CD4-positive, CD25-positive, alpha-beta regulatory T cell (primary cell): ENCODE data around the gene WNT2. TPM values are rescaled to one million over a fixed set of nuclear protein-coding genes. Genes with fewer than 3 reads are reported as not detected.
A peak's percentile ranks its signal among the peaks of the same experiment; 100 is the strongest.

Experiments
- ATAC-seq, 2 donors: fragments of 150-1000 bp; cut with Tn5 transposase; one replicate each; pipeline ENCODE4 v1.10.0; 2021; ENCODE audit warnings: low read depth in 2 of 2, moderate number of reproducible peaks in 2 of 2, moderate library complexity in 1 of 2
- DNase-seq, 3 donors: peaks; one replicate each; pipeline versions ENCODE4 v3.0.0 to v3.0.0-alpha.2; 2012 to 2022; ENCODE audit warnings: mixed read lengths in 1 of 3
- H3K27ac ChIP-seq: one replicate; pipeline ENCODE4 v1.7.0; 2013; ENCODE audit warnings: mild to moderate bottlenecking, low read length; ENCODE audit not compliant: insufficient read depth, poor library complexity, severe bottlenecking
- H3K27me3 ChIP-seq: one replicate; pipeline ENCODE4 v1.7.0; 2013; ENCODE audit warnings: low read length; ENCODE audit not compliant: control insufficient read depth, insufficient read depth
- H3K36me3 ChIP-seq: one replicate; pipeline ENCODE4 v1.7.0; 2013; ENCODE audit warnings: mild to moderate bottlenecking, low read length, moderate library complexity; ENCODE audit not compliant: control insufficient read depth, insufficient read depth
- H3K4me1 ChIP-seq: 2 replicates; pipeline ENCODE4 v1.7.0; 2013; ENCODE audit warnings: mild to moderate bottlenecking, low read length; ENCODE audit not compliant: insufficient read depth, control insufficient read depth, poor library complexity, severe bottlenecking
- H3K4me3 ChIP-seq: one replicate; pipeline ENCODE4 v1.7.0; 2013; ENCODE audit warnings: low read depth, mild to moderate bottlenecking, low read length, moderate library complexity
- H3K9me3 ChIP-seq, 2 experiments: 1 replicate in 1 of 2; 2 replicates in 1 of 2; pipeline ENCODE4 v1.7.0; 2013; ENCODE audit warnings: low read length in 2 of 2, mild to moderate bottlenecking in 1 of 2, moderate library complexity in 1 of 2; ENCODE audit not compliant: control insufficient read depth in 2 of 2
- H3K27ac Mint-ChIP-seq, 3 donors: one replicate each; pipeline ENCODE4 v1.8.0; 2020 to 2022; ENCODE audit warnings: mild to moderate bottlenecking in 3 of 3, mixed read lengths in 3 of 3, moderate library complexity in 2 of 3
- H3K27me3 Mint-ChIP-seq: one replicate; pipeline ENCODE4 v1.8.0; 2022; ENCODE audit warnings: mild to moderate bottlenecking, mixed read lengths
- H3K36me3 Mint-ChIP-seq: one replicate; pipeline ENCODE4 v1.8.0; 2020; ENCODE audit warnings: mixed read lengths
- H3K4me1 Mint-ChIP-seq, 4 donors: one replicate each; pipeline ENCODE4 v1.8.0; 2020 to 2022; ENCODE audit warnings: mixed read lengths in 4 of 4, mild to moderate bottlenecking in 1 of 4
- H3K4me3 Mint-ChIP-seq, 4 donors: one replicate each; pipeline ENCODE4 v1.8.0; 2020 to 2022; ENCODE audit warnings: mild to moderate bottlenecking in 4 of 4, mixed read lengths in 4 of 4, moderate library complexity in 3 of 4
- H3K9me3 Mint-ChIP-seq, 7 donors: one replicate each; pipeline ENCODE4 v1.8.0; 2020 to 2022; ENCODE audit warnings: mixed read lengths in 7 of 7, mild to moderate bottlenecking in 3 of 7, moderate library complexity in 2 of 7
- polyA plus RNA-seq, 4 donors: library from polyadenylated mRNA; unstranded; fragments of 300-500 nt; fragmentation: Illumina TruSeq; gene quantifications; one replicate each; pipeline ENCODE4 v1.2.3, GENCODE V29; 2021
- total RNA-seq: library from RNA; stranded (reverse); gene quantifications from one replicate; pipeline ENCODE4 v1.2.3, GENCODE V29; 2022

The WNT2 gene
- total and polyA plus RNA-seq, 5 donors from 2014 or later: not detected

DNA sequence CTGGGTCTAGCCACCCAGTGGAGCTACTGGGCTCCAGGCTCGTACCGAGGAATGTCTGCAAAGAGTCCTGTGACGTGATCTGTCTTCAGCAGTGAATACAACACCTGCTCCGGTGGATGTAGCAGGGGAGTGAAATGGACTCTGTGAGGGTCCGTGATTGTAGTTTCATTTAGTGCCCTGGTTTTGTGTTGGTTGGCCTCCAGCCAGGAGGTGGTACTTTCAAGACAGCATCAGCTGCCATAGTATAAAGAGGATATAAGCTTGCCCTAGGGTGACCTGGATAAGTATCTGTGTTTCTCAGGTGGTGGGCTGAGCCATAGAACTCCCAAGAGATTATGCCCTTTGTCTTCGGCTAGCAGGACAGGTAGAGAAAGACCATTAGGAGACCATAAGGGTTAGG lies 24.6 kb upstream of the WNT2 start:
- no peaks in the 10 kb centered on the region for H3K27me3 Mint-ChIP-seq
- no peaks in the 10 kb centered on the region for H3K36me3 Mint-ChIP-seq
- no peak overlapping the region for H3K27ac ChIP-seq

DNA sequence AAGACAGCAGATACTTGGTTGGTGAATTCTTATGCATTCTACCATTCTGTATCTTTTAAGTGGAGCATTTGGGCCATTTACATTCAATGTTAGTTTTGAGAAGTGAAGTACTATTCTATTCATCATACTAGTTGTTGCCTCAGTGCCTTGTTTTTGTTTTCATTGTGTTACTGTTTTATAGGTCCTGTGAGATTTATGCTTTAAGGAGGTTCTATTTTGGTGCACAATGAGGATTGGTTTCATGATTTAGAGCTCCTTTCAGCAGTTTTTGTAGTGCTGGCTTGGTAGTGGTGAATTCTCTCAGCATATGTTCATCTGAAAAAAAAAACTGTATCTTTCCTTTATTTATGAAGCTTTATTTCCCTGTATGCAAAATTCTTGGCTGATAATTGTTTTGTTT lies 23.3 kb upstream of the WNT2 start:
- Histone ChIP-seq H3K9me3 (no peaks in the 10 kb centered on the region), H3K4me3 (no peak overlapping the region), H3K27ac (no peak overlapping the region), H3K4me1 (no peaks in the 10 kb centered on the region), H3K36me3 (no peaks in the 10 kb centered on the region), H3K27me3 (no peaks in the 10 kb centered on the region)
- Mint-ChIP-seq H3K4me3 (no peak overlapping the region), H3K9me3 (peaks cover 0 to 4% (median 0%) of the 10 kb centered on the region in 7 donors), H3K36me3 (no peaks in the 10 kb centered on the region), H3K27ac (no peak overlapping the region), H3K27me3 (no peaks in the 10 kb centered on the region), H3K4me1 (no peaks in the 10 kb centered on the region)
- DNase-seq (no peak), ATAC-seq (no peak)

More for the DNA sequence above, 24.6 kb upstream of the WNT2 start:
- no peak for DNase-seq
- no peaks in the 10 kb centered on the region for H3K4me1 Mint-ChIP-seq
- no peaks in the 10 kb centered on the region for H3K27me3 ChIP-seq
- no peak overlapping the region for H3K4me3 ChIP-seq
- H3K4me3 Mint-ChIP-seq: no peak overlapping the region
- H3K9me3 ChIP-seq: no peaks in the 10 kb centered on the region
- peaks cover 0 to 4% (median 0%) of the 10 kb centered on the region in 7 donors for H3K9me3 Mint-ChIP-seq
- ATAC-seq: no peak
- H3K36me3 ChIP-seq: no peaks in the 10 kb centered on the region
- H3K27ac Mint-ChIP-seq: no peak overlapping the region
- H3K4me1 ChIP-seq: no peaks in the 10 kb centered on the region

DNA sequence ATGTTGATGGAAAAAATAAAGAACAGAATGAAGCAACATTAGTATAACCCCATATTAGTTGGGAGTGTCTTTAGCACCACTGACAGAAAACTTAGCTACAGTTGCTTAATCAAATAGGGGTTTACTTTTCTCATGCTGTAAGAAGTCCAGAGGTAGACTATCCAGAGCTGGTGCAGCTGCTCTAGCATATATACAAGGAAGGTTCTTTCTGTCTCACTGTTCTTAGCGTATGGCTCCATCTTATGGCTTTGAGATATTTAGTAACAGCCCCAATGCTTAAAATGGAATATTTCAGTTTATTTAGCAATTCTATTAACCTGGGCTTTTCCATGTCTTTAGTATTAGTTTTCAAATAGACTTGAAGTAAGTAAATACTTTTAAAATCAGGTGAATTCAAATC lies 15.2 kb upstream of the WNT2 start:
- Mint-ChIP-seq H3K4me1 (no peaks in the 10 kb centered on the region), H3K9me3 (peaks cover 0 to 1% (median 0%) of the 10 kb centered on the region in 7 donors), H3K27ac (no peak overlapping the region), H3K4me3 (no peak overlapping the region), H3K36me3 (no peaks in the 10 kb centered on the region), H3K27me3 (no peaks in the 10 kb centered on the region)
- Histone ChIP-seq H3K36me3 (no peaks in the 10 kb centered on the region), H3K4me3 (no peak overlapping the region), H3K27ac (no peak overlapping the region), H3K9me3 (no peaks in the 10 kb centered on the region), H3K27me3 (no peaks in the 10 kb centered on the region), H3K4me1 (no peaks in the 10 kb centered on the region)
- no peak for DNase-seq
- ATAC-seq: no peak

GRCh38 chr7:117333168-117333567 lies 10.3 kb upstream of the WNT2 start:
- no peaks in the 10 kb centered on the region for H3K36me3 Mint-ChIP-seq
- H3K27ac Mint-ChIP-seq: no peak overlapping the region
- no peaks in the 10 kb centered on the region for H3K4me1 Mint-ChIP-seq
- H3K27me3 Mint-ChIP-seq: no peaks in the 10 kb centered on the region
- H3K4me1 ChIP-seq: no peaks in the 10 kb centered on the region
- ATAC-seq: no peak
- no peak overlapping the region for H3K4me3 ChIP-seq
- no peak overlapping the region for H3K4me3 Mint-ChIP-seq
- no peaks in the 10 kb centered on the region for H3K36me3 ChIP-seq
- H3K27ac ChIP-seq: no peak overlapping the region
- no peaks in the 10 kb centered on the region for H3K27me3 ChIP-seq
- peaks cover 0 to 7% (median 1%) of the 10 kb centered on the region in 7 donors for H3K9me3 Mint-ChIP-seq
- no peaks in the 10 kb centered on the region for H3K9me3 ChIP-seq
- DNase-seq: no peak

GRCh38 chr7:117332031-117332430 lies 9.2 kb upstream of the WNT2 start:
- Histone ChIP-seq H3K36me3 (no peaks in the 10 kb centered on the region), H3K4me1 (no peaks in the 10 kb centered on the region), H3K4me3 (no peak overlapping the region), H3K27me3 (no peaks in the 10 kb centered on the region), H3K27ac (no peak overlapping the region), H3K9me3 (no peaks in the 10 kb centered on the region)
- H3K4me3 Mint-ChIP-seq: no peak overlapping the region
- H3K27ac Mint-ChIP-seq: no peak overlapping the region
- peaks cover 0 to 7% (median 2%) of the 10 kb centered on the region in 7 donors for H3K9me3 Mint-ChIP-seq
- no peaks in the 10 kb centered on the region for H3K4me1 Mint-ChIP-seq
- H3K27me3 Mint-ChIP-seq: no peaks in the 10 kb centered on the region
- no peak for DNase-seq
- no peaks in the 10 kb centered on the region for H3K36me3 Mint-ChIP-seq
- no peak for ATAC-seq

GRCh38 chr7:117325836-117326235 lies 3.0 kb upstream of the WNT2 start:
- H3K4me3 Mint-ChIP-seq: no peak overlapping the region
- peaks cover 0 to 7% (median 3%) of the 10 kb centered on the region in 7 donors for H3K9me3 Mint-ChIP-seq
- peaks cover 35% of the 10 kb centered on the region for H3K27me3 Mint-ChIP-seq
- Histone ChIP-seq H3K27me3 (peaks cover 17% of the 10 kb centered on the region), H3K9me3 (no peaks in the 10 kb centered on the region), H3K27ac (no peak overlapping the region), H3K4me3 (no peak overlapping the region), H3K36me3 (no peaks in the 10 kb centered on the region), H3K4me1 (no peaks in the 10 kb centered on the region)
- H3K4me1 Mint-ChIP-seq: peaks cover 0 to 2% (median 0%) of the 10 kb centered on the region in 4 donors
- H3K27ac Mint-ChIP-seq: no peak overlapping the region
- DNase-seq (no peak), ATAC-seq (no peak)
- no peaks in the 10 kb centered on the region for H3K36me3 Mint-ChIP-seq

DNA sequence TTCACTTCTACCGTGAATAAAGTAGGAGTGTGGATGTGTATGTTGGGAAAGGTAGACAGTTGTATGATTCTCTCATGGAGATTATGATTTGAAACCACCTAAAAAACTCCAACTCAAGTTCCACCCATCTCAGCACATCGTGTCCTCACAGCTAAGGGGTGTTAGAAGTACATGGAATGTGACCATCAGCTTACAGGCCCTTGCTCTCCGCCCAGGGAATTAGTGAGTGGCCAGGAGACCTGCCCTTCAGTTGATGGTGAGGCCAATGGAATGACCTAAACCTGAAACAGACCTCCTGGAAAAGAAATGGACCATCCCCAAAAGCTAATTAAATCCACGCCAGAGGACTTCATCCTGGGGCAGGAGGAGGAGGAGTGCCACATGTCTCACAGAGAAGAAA lies 2.1 kb upstream of the WNT2 start:
- peaks cover 37% of the 10 kb centered on the region for H3K27me3 Mint-ChIP-seq
- no peak overlapping the region for H3K4me3 ChIP-seq
- H3K27ac ChIP-seq: no peak overlapping the region
- H3K9me3 Mint-ChIP-seq: peaks cover 0 to 7% (median 4%) of the 10 kb centered on the region in 7 donors
- ATAC-seq (no peak), DNase-seq (no peak)
- no peak overlapping the region for H3K4me3 Mint-ChIP-seq
- peaks cover 0 to 2% (median 0%) of the 10 kb centered on the region in 4 donors for H3K4me1 Mint-ChIP-seq
- no peaks in the 10 kb centered on the region for H3K36me3 Mint-ChIP-seq
- H3K9me3 ChIP-seq: no peaks in the 10 kb centered on the region
- H3K36me3 ChIP-seq: no peaks in the 10 kb centered on the region
- H3K4me1 ChIP-seq: no peaks in the 10 kb centered on the region
- H3K27me3 ChIP-seq: peaks cover 17% of the 10 kb centered on the region
- H3K27ac Mint-ChIP-seq: no peak overlapping the region

GRCh38 chr7:117323851-117324711 lies 1.2 kb upstream of the WNT2 start:
- Mint-ChIP-seq H3K27me3 (peaks cover 37% of the 10 kb centered on the region), H3K36me3 (no peaks in the 10 kb centered on the region), H3K27ac (no peak overlapping the region), H3K4me3 (no peak overlapping the region), H3K4me1 (peaks cover 0 to 2% (median 0%) of the 10 kb centered on the region in 4 donors), H3K9me3 (peaks cover 0 to 7% (median 4%) of the 10 kb centered on the region in 7 donors)
- no peak for ATAC-seq
- Histone ChIP-seq H3K9me3 (no peaks in the 10 kb centered on the region), H3K27me3 (peaks cover 17% of the 10 kb centered on the region), H3K4me1 (no peaks in the 10 kb centered on the region), H3K4me3 (no peak overlapping the region), H3K36me3 (no peaks in the 10 kb centered on the region), H3K27ac (no peak overlapping the region)
- DNase-seq: peak in 1 of 3 donors; percentile 3
